Kidney epithelial cell (primary cell): ENCODE measurements around the gene COL16A1. TPM values are rescaled to one million over a fixed set of nuclear protein-coding genes. Genes with fewer than 3 reads are reported as not detected.

Source experiments
- DNase-seq: peaks from one replicate; pipeline ENCODE4 v3.0.0-alpha.2; 2010; ENCODE audit warnings: low read depth
- H3K27me3 ChIP-seq: 2 replicates; pipeline ENCODE4 v1.6.0; 2011; ENCODE audit warnings: low read length; ENCODE audit not compliant: control insufficient read depth, insufficient read depth
- H3K36me3 ChIP-seq: 2 replicates; pipeline ENCODE4 v1.5.1; 2011; ENCODE audit warnings: low read length; ENCODE audit not compliant: control insufficient read depth, insufficient read depth
- H3K4me3 ChIP-seq: 2 replicates; pipeline ENCODE4 v1.5.1; 2011; ENCODE audit warnings: low read depth, mild to moderate bottlenecking, control low read depth, low read length
- total RNA-seq: library from RNA; depleted of rRNA; stranded (reverse); fragments of >200 nt; gene quantifications from 2 replicates; pipeline ENCODE4 v1.2.3, GENCODE V29; 2015
- TF ChIP-seq, protein P1 (sequence below): IDR thresholded peaks from 2 replicates; pipeline ENCODE4 v1.5.1; 2011; ENCODE audit warnings: mild to moderate bottlenecking, moderate library complexity, low read length, control low read depth, inconsistent platforms; ENCODE audit not compliant: insufficient read depth, poor library complexity, severe bottlenecking

Gene COL16A1
- total RNA-seq, 1 donor from 2014 or later = 9.2 TPM

DNA sequence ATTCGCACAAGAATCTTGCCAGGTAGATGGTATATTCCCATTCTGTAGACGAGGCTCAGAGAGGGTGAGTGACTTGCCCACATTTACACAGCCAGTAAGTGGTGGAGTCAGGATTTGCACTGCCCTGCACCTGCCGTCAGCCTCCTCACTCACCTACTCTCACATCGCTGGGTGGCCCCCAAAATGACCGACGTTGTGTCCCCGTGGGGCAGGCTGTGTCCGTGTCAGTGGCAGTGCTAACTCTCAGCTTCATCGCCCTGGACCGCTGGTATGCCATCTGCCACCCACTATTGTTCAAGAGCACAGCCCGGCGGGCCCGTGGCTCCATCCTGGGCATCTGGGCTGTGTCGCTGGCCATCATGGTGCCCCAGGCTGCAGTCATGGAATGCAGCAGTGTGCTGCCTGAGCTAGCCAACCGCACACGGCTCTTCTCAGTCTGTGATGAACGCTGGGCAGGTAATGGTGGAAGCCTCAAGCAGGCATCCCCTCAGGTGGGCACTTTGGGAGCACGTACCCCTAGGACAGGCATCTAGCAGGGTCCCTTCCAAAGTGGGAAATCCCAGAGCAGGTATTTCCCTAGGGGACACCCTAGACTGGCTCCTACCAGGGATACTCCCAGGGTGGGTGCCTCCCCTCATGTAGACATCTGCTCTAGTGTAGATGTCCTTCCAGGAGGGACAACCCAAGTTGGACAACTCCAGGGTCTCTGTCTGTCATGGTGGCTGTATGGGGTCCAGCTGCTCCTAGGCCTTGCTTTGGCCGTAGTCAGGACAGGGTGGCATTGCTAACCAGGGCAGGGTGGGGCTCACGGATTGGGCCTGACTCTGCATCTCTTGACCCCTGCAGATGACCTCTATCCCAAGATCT, 83.0 kb downstream of the COL16A1 start:
- Histone ChIP-seq H3K36me3 (no peaks in the 10 kb centered on the region), H3K27me3 (peaks cover 28% of the 10 kb centered on the region), H3K4me3 (no peak overlapping the region)
- TF ChIP-seq, protein P1, sequence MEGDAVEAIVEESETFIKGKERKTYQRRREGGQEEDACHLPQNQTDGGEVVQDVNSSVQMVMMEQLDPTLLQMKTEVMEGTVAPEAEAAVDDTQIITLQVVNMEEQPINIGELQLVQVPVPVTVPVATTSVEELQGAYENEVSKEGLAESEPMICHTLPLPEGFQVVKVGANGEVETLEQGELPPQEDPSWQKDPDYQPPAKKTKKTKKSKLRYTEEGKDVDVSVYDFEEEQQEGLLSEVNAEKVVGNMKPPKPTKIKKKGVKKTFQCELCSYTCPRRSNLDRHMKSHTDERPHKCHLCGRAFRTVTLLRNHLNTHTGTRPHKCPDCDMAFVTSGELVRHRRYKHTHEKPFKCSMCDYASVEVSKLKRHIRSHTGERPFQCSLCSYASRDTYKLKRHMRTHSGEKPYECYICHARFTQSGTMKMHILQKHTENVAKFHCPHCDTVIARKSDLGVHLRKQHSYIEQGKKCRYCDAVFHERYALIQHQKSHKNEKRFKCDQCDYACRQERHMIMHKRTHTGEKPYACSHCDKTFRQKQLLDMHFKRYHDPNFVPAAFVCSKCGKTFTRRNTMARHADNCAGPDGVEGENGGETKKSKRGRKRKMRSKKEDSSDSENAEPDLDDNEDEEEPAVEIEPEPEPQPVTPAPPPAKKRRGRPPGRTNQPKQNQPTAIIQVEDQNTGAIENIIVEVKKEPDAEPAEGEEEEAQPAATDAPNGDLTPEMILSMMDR = no peak
- no peak for DNase-seq

DNA sequence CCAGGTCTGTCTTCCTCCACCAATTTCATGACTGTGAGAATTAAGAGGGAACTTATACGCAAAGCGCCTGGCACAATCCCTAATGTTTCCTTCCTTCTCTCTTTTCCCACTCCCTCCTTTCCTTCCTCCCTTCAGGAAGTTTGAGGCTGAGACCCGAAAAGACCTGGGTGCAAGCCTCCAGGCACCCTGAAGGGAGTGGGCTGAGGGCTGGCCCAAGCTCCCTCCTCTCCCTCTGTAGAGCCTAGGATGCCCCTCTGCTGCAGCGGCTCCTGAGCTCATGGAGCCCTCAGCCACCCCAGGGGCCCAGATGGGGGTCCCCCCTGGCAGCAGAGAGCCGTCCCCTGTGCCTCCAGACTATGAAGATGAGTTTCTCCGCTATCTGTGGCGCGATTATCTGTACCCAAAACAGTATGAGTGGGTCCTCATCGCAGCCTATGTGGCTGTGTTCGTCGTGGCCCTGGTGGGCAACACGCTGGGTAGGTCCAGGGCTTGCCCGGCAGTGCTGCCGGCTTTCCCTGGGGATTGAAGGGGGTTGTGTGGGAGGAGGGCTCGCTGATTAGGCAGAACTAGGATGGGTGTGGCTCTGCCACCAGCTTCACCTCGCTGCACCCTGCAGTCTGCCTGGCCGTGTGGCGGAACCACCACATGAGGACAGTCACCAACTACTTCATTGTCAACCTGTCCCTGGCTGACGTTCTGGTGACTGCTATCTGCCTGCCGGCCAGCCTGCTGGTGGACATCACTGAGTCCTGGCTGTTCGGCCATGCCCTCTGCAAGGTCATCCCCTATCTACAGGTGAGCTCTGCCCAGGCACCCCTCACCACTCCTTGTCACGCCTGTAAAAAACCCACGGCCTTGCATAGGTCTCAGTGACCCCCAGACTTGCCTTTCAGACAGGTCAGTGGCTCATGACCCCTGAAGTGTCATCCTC, 84.6 kb downstream of the COL16A1 start:
- TF ChIP-seq, protein P1 = no peak
- DNase-seq = no peak

DNA sequence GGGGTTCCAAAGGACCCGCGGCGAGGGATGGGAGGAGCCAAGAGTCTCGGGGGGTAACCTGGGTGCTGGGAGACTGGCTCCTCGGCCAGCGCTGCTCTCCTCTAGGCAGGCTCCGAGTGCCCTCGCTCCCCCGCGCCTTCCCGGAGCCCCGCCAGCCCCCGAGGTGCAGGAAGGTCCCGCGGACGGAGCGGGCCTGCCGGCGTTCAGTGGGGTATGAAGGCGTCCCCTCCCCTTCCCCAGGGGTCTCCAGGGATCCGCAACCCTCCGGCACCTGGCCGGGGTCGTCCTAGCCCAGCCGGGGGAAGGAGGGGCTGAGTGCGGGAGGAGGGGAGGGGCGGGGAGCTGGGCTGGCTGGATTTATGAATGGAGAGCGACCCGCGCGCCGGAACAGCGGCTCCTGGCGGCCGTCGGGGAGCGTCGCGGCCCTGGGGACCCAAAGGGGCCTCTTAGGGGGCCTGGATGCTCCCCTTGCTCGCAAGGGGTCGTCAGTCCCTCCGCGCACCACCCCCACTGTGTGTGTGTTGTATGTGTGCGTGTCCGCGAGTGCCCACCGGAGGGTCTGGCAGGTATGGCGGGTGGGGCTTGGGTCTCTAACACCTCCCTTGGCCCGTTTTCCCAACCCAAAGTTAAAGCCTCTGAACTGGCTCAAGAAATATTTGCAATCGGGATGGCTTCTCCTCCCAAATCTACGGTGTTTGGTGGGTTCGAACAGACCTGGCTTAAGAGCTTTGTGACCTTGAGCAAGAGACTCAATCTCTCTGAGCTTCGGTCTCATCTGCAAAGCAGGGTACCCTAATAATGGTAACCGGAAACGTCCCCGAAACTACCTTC, 85.7 kb downstream of the COL16A1 start:
- Histone ChIP-seq H3K36me3 (no peaks in the 10 kb centered on the region), H3K4me3 (peak overlapping the region; percentile 46), H3K27me3 (peaks cover 28% of the 10 kb centered on the region)
- TF ChIP-seq, protein P1 = peak; percentile 96
- DNase-seq = no peak

More for the DNA sequence above, 84.6 kb downstream of the COL16A1 start:
- H3K36me3 ChIP-seq = no peaks in the 10 kb centered on the region
- peaks cover 28% of the 10 kb centered on the region for H3K27me3 ChIP-seq
- no peak overlapping the region for H3K4me3 ChIP-seq

- H3K36me3 ChIP-seq = no peaks in the 10 kb centered on the region
- TF ChIP-seq, protein P1 = no peak
- peak within 1 kb of the TSS; percentile 46 for H3K4me3 ChIP-seq
Measured at GRCh38 chr1:31617218-31617915, 86.5 kb downstream of the COL16A1 start, which contains the start of gene HCRTR1. HCRTR1 (plus strand) TSS chr1:31617689; CDS start chr1:31619193, 1,504 bp downstream.

DNA sequence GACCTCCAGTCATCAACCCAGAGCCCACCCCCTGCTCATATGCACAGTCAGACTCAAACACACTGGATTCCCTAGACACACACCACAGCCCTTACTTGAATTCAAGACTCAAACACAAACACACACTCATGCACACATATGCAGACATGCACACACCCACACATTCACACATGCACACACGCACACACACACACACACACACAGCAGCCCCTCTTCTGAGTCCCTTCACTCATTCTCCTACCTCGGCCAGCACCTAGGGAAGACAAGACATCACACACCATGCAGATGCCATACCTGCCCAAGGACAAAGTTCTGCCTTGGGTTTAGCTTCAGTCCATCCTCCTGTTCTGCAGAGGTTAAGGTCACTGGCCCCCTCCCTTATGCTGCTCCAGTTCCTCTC, 87.9 kb downstream of the COL16A1 start:
- Histone ChIP-seq H3K36me3 (no peaks in the 10 kb centered on the region), H3K4me3 (no peak overlapping the region), H3K27me3 (peaks cover 28% of the 10 kb centered on the region)
- TF ChIP-seq, protein P1 = no peak
- no peak for DNase-seq

More at GRCh38 chr1:31617218-31617915, 86.5 kb downstream of the COL16A1 start, which contains the start of gene HCRTR1:
- no peak for DNase-seq
- peaks cover 28% of the 10 kb centered on the region for H3K27me3 ChIP-seq
